Posterior cingulate gyrus (tissue), 11 donors: Measurements from ENCODE around the gene SLITRK4.
A peak's percentile ranks its signal among the peaks of the same experiment; 100 is the strongest.

ENCODE experiments used
- DNase-seq, 10 donors: peaks; one replicate each; pipeline versions ENCODE4 v3.0.0 to v3.0.0-alpha.2; 2020 to 2021; ENCODE audit warnings: mixed read lengths in 3 of 10
- intact Hi-C: fragments of 100-400 bp; cut with DNase I; formaldehyde crosslinking; loops from one replicate; pipeline ENCODE4 v1.15.1; 2023

Gene SLITRK4, protein sequence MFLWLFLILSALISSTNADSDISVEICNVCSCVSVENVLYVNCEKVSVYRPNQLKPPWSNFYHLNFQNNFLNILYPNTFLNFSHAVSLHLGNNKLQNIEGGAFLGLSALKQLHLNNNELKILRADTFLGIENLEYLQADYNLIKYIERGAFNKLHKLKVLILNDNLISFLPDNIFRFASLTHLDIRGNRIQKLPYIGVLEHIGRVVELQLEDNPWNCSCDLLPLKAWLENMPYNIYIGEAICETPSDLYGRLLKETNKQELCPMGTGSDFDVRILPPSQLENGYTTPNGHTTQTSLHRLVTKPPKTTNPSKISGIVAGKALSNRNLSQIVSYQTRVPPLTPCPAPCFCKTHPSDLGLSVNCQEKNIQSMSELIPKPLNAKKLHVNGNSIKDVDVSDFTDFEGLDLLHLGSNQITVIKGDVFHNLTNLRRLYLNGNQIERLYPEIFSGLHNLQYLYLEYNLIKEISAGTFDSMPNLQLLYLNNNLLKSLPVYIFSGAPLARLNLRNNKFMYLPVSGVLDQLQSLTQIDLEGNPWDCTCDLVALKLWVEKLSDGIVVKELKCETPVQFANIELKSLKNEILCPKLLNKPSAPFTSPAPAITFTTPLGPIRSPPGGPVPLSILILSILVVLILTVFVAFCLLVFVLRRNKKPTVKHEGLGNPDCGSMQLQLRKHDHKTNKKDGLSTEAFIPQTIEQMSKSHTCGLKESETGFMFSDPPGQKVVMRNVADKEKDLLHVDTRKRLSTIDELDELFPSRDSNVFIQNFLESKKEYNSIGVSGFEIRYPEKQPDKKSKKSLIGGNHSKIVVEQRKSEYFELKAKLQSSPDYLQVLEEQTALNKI

DNA sequence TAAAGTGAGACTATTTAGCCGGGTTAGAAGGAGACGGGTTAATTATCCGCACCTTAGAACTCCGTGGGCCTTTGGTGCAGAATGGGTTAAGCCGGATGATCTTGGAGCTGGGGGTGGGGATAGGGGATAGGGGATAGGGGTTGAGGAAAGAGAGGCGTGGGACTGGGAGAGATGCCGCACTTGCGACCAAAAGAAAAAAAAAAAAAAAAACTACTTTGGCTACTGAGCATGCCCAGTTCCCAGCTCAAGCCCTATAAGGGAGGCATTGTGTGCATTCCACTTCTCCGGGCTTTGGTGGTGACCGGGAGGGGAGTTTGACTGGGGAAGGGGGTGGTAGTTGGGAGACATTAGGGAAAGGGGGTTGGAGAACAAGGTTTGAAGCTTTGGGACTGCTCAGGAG, at the start of gene SLITRK4:
Gene SLITRK4 (minus strand): TSS at position 187 of the 400 bp plus-strand sequence. CDS start 4,993 bp downstream, outside the sequence.
- intact Hi-C loops = no loop called here
- peak in 8 of 10 donors; percentile 9 to 86 (median 40) for DNase-seq

DNA sequence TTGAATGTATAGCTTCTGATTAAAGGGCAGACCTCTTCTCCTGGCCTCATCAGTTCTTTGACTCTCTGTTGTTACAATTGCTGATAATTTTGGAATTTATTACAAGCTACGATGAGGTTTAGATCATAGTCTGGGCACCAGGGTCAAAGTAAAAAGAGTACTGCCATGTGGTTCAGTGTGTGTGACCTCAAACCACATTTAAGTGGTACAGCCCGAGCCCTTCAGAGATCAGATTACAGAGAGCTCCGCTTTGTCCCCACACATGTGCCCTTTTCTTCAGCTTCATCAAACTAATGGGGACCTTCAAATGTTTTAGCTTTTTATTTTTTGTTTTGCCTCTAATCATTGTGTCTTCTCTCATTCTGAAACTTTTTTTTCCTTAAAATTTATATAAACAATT, 47.6 kb upstream of the SLITRK4 start:
- intact Hi-C loops = no loop called here
- DNase-seq = no peak

DNA sequence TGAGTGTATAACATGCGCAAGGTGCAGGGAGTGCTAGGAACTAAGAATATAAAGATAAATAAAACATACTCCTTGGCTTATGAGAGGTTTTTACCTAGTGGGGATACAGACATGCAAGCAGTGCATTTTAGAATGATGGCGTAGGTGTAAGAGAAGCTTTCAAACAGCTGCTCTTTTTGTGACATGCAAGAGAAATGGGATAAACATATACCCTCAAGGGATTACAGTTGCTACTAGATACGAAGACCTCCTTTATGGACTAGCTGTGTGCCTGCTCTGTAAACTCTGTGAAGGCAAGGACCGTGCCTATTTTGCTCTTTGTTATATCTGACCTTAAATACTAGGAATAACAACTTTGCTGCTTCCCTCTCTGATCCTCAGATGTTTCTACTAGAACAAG, 39.0 kb upstream of the SLITRK4 start:
- intact Hi-C loops = no loop called here
- no peak for DNase-seq

DNA sequence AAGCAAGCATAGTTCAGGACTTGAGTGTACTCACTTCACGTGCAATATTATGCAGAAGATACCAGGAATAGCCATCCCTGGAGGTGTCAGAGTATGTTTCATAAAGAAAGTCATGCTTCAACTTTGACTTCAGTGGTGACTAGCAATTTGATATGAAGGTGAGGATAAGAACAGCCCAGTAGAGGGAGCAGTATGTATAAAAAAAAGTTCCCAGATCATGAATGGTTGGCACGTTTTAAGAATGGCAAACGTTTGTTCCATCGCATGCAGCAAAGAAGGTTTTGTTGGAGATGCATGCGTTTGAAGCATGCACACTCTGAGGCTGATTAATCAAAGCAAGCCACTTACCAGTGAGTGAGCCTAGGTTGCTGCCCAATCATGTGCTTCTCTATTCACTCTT, 33.5 kb upstream of the SLITRK4 start:
- DNase-seq = no peak
- intact Hi-C loops = loop anchor here (10.0 kb wide), 1 partner anchor 1515 kb away; no protein-coding TSS in a partner anchor

DNA sequence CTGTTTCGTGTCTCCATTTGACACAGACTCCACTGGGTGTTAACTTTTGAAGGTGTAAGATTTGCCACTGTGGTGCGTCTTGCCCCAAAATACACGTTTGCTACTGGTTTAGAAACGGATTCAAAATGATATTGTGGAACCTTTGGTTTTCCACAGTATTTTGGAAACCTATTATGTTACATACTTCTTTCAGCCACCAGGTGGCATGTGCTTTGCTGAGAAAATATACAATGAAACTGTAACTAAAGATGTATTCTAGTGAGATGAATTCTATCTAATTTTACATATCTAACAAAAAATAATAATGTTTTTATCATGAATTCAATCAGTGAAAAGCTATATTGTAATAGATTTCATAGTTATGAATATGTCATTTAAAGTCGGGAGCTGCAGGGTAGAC, 28.4 kb upstream of the SLITRK4 start:
- DNase-seq = no peak
- intact Hi-C loops = loop anchor here (10.0 kb wide), 1 partner anchor 1520 kb away; no protein-coding TSS in a partner anchor

DNA sequence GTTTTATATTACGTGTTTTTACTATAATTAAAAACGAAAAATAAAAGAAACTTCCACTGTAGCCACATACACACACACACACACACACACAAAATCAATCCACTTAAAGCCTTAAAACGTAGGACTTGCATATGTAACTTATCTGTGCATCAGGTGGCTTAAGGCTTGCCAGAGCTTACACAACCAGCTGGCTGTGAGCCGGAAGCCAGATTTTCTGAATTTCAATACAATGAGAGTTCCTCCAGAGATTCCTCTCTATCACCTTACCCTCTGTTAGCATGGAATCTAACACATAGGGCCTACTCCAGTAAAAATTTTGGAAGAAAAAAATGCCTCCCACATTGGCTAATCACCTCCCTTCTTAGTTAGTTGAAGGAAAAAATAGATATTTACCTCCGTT, 27.9 kb upstream of the SLITRK4 start:
- intact Hi-C loops = loop anchor here (10.0 kb wide), 1 partner anchor 1521 kb away; no protein-coding TSS in a partner anchor
- peak in 2 of 10 donors; percentile 2 to 72 for DNase-seq

DNA sequence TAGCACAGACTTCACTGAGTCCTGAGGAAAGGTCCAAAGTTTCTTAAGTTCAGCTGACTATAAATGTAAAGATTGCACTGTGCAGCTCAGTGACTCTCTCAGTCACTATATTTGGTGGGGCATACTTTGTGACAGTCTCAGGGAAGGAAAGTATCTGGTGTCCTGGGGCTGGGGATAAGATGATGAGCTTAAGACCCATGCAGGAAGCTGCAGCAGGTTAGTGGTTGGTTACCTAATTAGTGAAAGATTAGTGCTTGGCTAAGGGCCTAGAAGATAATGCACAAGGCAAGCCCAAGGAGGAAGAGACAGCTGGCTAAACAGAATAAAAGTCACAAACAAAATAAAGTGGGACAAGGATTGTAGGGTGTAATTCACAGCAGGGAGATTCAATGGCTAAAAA, 25.4 kb upstream of the SLITRK4 start:
- DNase-seq = no peak

DNA sequence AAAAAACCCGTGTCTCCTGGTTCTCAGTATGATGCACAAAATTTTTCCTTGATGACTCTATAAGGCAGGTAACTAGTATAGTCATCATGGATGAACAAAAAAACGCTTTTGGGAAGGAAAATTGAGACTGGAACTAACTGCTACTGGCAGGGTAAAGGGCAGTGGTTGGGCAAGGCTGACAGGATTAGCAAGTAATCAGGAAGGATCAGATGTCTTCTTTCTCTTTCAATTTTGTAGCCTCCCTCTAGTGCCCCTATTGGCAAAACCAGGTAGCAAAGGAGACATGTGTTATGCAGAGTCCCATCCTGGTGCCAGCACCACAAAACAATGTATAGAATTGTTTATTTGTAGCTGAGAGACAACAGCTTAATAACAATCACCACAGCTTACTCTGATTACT, 12.8 kb upstream of the SLITRK4 start:
- intact Hi-C loops = no loop called here
- no peak for DNase-seq

More for the DNA sequence above, 25.4 kb upstream of the SLITRK4 start:
- intact Hi-C loops = loop anchor here (10.0 kb wide), 1 partner anchor 1524 kb away; no protein-coding TSS in a partner anchor

DNA sequence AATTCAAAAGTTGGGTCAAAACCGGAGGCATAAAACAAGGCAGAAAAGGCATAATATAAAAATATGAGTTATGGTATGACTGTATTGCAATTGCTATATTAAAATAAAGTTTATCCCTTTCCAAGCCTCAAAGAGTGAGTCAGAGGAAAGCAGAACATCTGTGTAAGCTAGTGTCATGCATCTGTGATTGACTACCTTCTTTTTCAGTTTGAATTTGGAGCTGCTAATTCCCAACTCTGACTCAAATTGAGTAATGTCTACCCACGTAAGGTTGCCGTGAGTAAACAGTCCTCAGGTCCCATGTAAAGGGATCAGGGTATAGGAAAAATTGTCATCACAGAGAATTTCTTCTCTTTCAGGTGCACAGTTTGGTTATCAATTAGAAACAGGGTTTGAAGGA, 6.5 kb upstream of the SLITRK4 start:
- no peak for DNase-seq
- intact Hi-C loops = no loop called here

DNA sequence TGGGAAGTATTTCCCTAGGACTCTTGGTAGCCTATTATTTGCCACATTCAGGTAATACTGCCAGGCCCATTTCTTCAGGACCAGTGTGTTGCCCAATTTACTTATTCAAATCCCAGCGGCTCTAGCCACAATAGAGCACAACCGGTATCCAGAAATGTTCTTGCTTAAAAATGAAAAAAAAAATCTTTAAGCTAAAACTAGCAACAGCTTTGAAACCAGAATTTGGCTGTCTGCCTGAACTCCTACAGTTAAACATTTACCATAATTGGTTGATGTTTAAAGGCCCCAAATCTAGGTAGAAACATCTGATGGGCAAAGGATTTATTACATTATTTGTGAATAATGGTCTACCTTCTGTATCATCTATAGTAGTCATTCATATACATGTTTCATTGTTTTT, 930 bp upstream of the SLITRK4 start:
- intact Hi-C loops = no loop called here
- no peak for DNase-seq

DNA sequence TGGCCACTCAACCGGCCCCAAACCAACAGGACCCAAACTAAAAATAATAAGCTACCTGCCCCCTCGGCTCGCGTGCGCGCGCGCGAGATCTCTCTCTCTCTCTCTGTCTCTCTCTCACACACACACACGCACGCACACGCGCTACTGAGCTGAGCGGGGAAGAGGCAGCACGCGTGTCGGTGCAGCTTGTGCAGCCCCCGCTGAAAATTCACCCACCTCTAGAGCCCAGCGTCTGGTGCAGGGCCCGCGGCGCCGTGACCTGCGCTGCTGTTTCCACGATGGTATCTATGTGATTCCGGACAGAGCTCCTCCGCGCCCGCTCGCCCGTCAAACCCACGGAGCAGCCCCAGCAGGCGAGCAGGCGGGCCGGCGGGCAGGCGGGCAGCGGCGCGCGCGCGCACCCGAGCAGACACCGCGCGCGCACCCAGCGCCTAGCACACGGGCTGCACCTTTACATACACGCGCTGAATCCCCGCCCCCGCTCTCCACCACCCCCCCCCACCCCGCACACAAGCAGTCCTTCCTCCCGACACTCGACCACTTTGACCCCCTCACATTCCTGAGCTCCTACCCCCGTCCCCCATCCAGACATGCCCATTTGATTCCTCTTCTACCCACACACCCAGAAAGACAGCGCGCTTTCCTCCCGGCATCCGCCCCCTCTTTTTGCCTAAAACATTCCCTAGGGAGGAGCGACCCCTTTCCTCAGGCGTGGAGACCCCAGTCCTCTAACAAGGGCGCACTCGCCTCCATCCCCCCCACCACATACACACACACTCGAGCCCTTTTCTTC, 1.0 kb downstream of the SLITRK4 start:
- peak in 9 of 10 donors; percentile 9 to 82 (median 13) for DNase-seq
- intact Hi-C loops = no loop called here

DNA sequence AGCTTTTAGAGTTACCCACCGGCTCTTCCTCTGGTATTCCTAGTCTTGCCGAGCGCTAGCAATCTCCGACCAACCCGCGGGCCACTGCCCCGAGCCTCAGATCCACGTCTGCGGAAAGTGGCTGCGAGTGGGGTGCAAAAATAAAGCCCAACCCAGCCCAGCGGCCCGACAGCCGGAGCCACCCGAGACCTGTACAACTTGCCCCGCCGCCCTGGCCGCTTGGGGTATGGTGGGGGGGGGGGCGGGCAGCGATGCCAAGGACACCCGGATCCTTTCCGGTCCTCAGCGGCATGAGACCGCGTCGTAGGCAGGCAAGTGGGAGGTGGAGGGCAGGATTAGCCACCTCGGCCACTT, 1.6 kb downstream of the SLITRK4 start:
- intact Hi-C loops = no loop called here
- peak in 4 of 10 donors; percentile 25 to 81 (median 68) for DNase-seq

DNA sequence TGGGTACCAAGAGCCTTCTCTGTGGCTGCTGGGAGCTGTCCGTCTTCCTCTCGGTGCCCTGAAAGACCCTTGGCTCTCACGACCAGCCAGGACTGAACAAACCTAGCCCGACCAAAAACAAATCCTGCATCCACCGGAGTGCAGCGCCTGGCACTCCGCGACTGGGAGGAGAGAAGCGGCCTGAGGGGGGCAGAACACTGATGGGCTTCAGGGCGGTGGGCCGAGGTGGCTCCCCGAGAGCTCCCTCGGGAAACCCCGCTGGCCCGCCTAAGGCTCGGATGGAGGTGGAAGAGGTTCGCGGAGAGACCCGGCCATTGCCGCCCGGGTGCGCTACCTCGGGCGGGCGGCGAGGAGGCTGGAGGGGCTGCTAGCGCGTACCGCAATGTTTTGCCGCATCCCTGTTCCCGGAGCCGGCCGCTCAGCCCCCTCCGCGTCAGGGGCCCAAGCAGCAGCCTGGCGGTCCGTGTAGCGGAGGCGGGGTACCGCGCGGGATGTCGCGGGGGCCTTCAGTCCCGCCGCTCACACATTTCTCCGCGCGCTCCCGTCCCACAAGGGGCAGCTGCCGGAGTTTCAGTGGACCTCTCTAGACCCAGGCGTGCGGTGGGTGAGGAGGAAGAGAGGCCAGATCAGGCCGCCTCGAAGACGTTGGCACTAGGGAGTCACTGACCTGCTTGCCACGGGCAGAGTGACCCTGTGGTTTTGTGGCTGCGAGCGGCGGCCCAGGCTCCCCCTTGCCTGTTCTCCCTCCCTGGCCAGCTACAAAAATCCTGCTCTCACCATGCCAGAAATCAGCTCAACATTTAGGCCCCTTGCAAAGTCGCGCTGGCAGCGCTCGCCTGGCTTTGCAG, 2.2 kb downstream of the SLITRK4 start:
- DNase-seq = peak in 8 of 10 donors; percentile 6 to 86 (median 22)
- intact Hi-C loops = no loop called here

DNA sequence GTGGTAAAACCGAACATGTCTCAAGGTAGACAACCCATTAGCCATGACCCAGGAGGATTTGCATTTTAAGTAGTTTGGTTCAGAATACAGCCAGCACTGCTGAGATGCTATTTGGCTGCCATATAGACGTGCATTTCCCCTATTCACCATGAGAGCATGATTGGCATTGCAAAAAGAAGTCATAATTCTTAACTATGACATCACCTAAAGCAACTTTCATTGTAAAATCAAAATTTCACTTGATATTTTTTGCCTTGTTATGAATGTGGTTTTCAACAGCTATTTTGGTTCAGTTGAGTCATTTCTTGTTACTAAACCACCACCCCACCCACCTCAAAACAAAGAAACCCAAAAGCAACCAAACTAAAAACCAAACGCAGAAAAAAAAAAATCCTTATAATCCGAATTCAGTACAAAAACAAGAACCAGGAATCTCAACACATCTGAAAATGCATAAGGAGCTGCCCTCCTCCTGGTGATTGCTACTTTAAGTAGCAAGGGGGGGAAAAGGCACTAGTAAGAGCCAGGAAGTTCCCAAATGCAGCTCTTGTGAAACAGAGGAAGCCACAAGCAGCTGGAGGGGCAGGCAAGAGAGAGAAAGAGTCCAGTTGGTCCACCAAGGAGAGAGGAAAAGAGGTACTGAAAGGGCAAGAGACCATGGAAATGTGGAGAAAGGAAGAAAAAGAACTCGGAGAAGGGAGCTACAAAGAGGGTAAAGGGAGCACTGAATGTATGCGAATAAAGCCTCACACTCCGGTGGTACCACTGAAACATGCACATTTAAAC, 3.1 kb downstream of the SLITRK4 start:
- DNase-seq = peak in 1 of 10 donors; percentile 24
- intact Hi-C loops = no loop called here

DNA sequence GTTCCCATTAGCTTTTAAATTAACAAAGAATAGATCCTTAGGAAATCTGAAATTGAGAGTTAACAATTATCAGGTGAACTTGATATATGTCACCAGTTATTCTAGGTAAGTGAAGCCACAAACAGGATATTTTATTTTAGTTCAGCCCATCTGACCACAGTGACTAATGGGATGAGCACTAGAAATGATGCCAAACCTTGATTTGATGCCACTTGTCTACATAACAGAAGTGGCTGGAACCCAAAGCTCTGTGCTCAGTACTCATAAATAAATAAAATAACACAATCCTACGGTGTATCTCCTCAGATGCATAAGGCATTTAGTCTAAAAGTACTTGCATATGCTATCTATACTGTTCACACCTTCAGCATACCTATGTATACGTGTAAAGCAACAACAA, 12.2 kb downstream of the SLITRK4 start:
- intact Hi-C loops = no loop called here
- no peak for DNase-seq

DNA sequence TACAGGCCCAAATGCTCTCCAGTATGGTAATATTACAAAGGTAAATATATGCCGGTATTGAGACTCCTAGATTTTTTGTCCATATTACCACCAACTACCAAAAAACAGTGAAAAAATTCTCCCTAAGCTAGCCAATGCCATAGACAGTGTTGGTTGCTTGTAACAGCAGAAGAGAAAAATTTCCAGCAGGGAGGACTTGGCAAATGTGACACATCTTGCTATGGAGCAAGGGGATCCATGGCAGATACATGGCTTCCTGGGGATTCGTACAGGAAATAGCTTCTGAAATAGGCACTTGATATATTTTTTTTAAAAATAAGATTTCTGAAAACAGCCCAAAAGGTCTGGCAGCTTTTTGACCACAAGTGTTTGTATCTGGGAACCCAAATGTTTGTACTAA, 14.6 kb downstream of the SLITRK4 start:
- no peak for DNase-seq
- intact Hi-C loops = no loop called here

DNA sequence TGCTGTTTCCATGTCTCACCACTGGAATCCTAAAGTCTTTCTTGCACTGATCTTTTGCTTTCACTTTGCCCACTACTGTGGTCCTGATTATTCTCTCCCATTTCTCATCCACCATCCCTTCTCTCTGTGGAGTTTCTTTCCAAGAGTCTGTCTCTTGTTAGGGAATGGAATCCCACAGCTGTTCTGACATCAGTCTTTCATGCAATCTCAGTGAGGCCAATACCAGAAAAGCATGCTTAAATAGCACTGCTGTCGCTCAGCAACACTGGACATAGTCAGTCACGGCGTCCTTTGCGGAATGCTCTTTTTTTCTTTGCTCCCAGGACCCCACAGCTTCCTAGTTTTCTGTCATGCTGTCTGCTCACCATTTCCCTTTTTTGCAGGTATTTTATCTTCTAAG, 20.1 kb downstream of the SLITRK4 start:
- DNase-seq = no peak
- intact Hi-C loops = no loop called here

DNA sequence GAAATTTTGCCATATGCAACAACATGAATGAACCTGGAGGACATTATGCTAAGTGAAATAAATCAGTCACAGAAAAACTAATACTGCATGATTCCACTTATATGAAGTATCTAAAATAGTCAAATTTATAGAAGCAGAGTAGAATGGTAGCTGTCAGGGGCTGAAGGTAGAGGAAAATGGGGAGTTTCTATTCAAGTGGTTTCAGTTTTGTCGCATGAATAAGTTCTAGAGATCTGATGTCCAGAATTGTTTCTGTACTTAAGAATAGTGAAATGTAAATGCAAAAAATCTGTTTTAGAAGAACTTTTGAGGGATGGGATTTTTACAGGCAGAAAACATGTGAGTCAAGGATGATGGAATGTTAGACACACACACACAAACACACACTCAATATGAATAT, 34.1 kb downstream of the SLITRK4 start:
- intact Hi-C loops = no loop called here

DNA sequence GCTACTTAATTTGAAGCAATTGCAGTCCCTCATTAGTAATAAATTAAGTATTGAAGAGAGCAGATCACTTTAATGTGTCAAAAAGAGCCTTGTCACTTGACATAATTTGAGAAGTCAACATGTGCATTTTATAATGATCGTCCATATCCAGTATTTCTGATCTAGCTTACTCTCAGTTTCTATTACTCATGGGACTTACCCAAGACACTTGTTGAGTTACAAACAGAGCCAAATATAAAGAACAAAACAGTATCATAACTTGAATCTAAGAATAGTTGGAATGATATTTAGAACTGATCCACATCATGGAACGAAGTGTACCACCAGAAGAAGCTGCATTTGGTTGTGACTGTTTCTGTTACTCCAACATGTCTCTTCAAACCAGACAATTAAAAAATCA, 54.7 kb downstream of the SLITRK4 start:
- no peak for DNase-seq
- intact Hi-C loops = no loop called here

More for the DNA sequence above, 34.1 kb downstream of the SLITRK4 start:
- no peak for DNase-seq
